Left lung (tissue), 10 donors: ENCODE data around the gene KXD1. TPM values are rescaled to one million over a fixed set of nuclear protein-coding genes. Genes with fewer than 3 reads are reported as not detected.
A peak's percentile ranks its signal among the peaks of the same experiment; 100 is the strongest.

ENCODE experiments used
- ATAC-seq: fragments of 200-7000 bp; cut with Tn5 transposase; one replicate; pipeline ENCODE4 v1.9.1; 2020; ENCODE audit warnings: moderate library complexity
- DNase-seq, 4 donors: peaks; one replicate each; pipeline ENCODE4 v3.0.0-alpha.2; 2013 to 2020
- H3K27ac ChIP-seq, 2 donors: fragments of 200-600 bp; sonication (generic) in 1 of 2; one replicate each; pipeline versions ENCODE4 v1.5.0 to v1.8.0; 2020 to 2021
- H3K27me3 ChIP-seq, 2 donors: fragments of 200-600 bp; sonication (generic) in 1 of 2; one replicate each; pipeline versions ENCODE4 v1.5.0 to v1.8.0; 2020 to 2021
- H3K36me3 ChIP-seq, 2 donors: fragments of 200-600 bp; sonication (generic) in 1 of 2; one replicate each; pipeline versions ENCODE4 v1.5.0 to v1.8.0; 2020 to 2021
- H3K4me1 ChIP-seq, 2 donors: fragments of 200-600 bp; one replicate each; pipeline ENCODE4 v1.8.0; 2021
- H3K4me3 ChIP-seq, 2 donors: fragments of 200-600 bp; sonication (generic) in 1 of 2; one replicate each; pipeline versions ENCODE4 v1.5.0 to v1.8.0; 2020 to 2021; ENCODE audit warnings: mild to moderate bottlenecking in 1 of 2
- H3K9me3 ChIP-seq, 2 donors: fragments of 200-600 bp; sonication (generic) in 1 of 2; one replicate each; pipeline versions ENCODE4 v1.5.0 to v1.8.0; 2020 to 2021
- CTCF ChIP-seq, 2 donors: fragments of 200-600 bp; sonication (generic) in 1 of 2; IDR thresholded peaks; one replicate each; pipeline versions ENCODE4 v1.5.0 to v1.8.0; 2021; ENCODE audit warnings: antibody characterized with exemption in 2 of 2
- intact Hi-C, 2 donors: fragments of 100-400 bp; cut with DNase I; formaldehyde crosslinking; loops; one replicate each; pipeline versions ENCODE4 v1.11.2 to v1.14.2; 2022
- polyA plus RNA-seq, 6 donors: library from polyadenylated mRNA; unstranded; fragments of 120-200 nt; gene quantifications; one replicate each; pipeline ENCODE4 v1.2.1, GENCODE V29; 2013; ENCODE audit not compliant: insufficient read length in 6 of 6
- total RNA-seq, 2 donors: library from RNA; stranded (reverse); fragmentation: NEBNext Ultra II Directional; extraction: Animal tissue kit (Norgen Biotek cat#: 25700); gene quantifications; one replicate each; pipeline ENCODE4 v1.2.1, GENCODE V29; 2021
- donor health status: DM: no; HTN: yes; CAD: no.
- donor health status: DM: no; HTN: no; CAD: no.

Gene KXD1
- total and polyA plus RNA-seq, 8 donors: 65.6 to 86.2 (median 71.2) TPM

GRCh38 chr19:18606281-18607225 lies 48.9 kb downstream of the KXD1 start, which contains the start of gene CRLF1:
Gene CRLF1, minus strand, starts transcription at chr19:18606799. Its CDS starts 143 bp downstream, at chr19:18606656.
- ATAC-seq: no peak
- Histone ChIP-seq H3K27me3 (peaks cover 73 to 96% of the 10 kb centered on the region in 2 donors), H3K27ac (no peak within 1 kb of the TSS), H3K4me1 (peaks cover 17 to 37% of the 10 kb centered on the region in 2 donors), H3K9me3 (no peaks in the 10 kb centered on the region), H3K36me3 (no peaks in the 10 kb centered on the region), H3K4me3 (no peak within 1 kb of the TSS)
- DNase-seq: no peak
- TF ChIP-seq CTCF (IDR thresholded peaks at IDR 0.05): no peak
- intact Hi-C loops: no loop called here

GRCh38 chr19:18607226-18608101 lies 49.8 kb downstream of the KXD1 start:
- intact Hi-C loops: no loop called here
- TF ChIP-seq CTCF (IDR thresholded peaks at IDR 0.05): no peak
- Histone ChIP-seq H3K27ac (no peak overlapping the region), H3K4me1 (peaks cover 22 to 46% of the 10 kb centered on the region in 2 donors), H3K4me3 (no peak overlapping the region), H3K9me3 (no peaks in the 10 kb centered on the region), H3K36me3 (no peaks in the 10 kb centered on the region), H3K27me3 (peaks cover 82 to 96% of the 10 kb centered on the region in 2 donors)
- ATAC-seq (peak; percentile 6), DNase-seq (no peak)

- DNase-seq (no peak), ATAC-seq (no peak)
- H3K36me3 ChIP-seq: no peaks in the 10 kb centered on the region
- intact Hi-C loops: no loop called here
- H3K9me3 ChIP-seq: no peaks in the 10 kb centered on the region
- peaks cover 22 to 53% of the 10 kb centered on the region in 2 donors for H3K4me1 ChIP-seq
- TF ChIP-seq CTCF (IDR thresholded peaks at IDR 0.05): no peak
- H3K27me3 ChIP-seq: peaks cover 90 to 96% of the 10 kb centered on the region in 2 donors
- no peak overlapping the region for H3K27ac ChIP-seq
- H3K4me3 ChIP-seq: no peak overlapping the region
Observed at GRCh38 chr19:18608102-18608804, 50.6 kb downstream of the KXD1 start.

- Histone ChIP-seq H3K27ac (no peak overlapping the region), H3K36me3 (no peaks in the 10 kb centered on the region), H3K4me3 (no peak overlapping the region), H3K4me1 (peaks cover 22 to 47% of the 10 kb centered on the region in 2 donors), H3K27me3 (peaks cover 92 to 96% of the 10 kb centered on the region in 2 donors), H3K9me3 (no peaks in the 10 kb centered on the region)
- DNase-seq (no peak), ATAC-seq (no peak)
- TF ChIP-seq CTCF (IDR thresholded peaks at IDR 0.05): no peak
- intact Hi-C loops: no loop called here
Observed at GRCh38 chr19:18608805-18609716, 51.4 kb downstream of the KXD1 start.
